HL-60 (cell line): ENCODE measurements around the gene PRRC2C.

Source experiments
- DNase-seq, 2 experiments: peaks; one replicate each; pipeline ENCODE4 v3.0.0-alpha.2; 2010 to 2020; ENCODE audit warnings: low read depth in 1 of 2, low spot score in 1 of 2
- H3K27ac ChIP-seq: fragments of 250-450 bp; sonication (Bioruptor Pico); replicated peaks from 2 replicates; pipeline ENCODE4 v1.5.1; 2020; ENCODE audit warnings: mild to moderate bottlenecking, moderate library complexity
- H3K27me3 ChIP-seq: fragments of 250-450 bp; sonication (Bioruptor Pico); 2 replicates; pipeline ENCODE4 v1.5.1; 2021; ENCODE audit warnings: mild to moderate bottlenecking, moderate library complexity; ENCODE audit not compliant: insufficient read depth, poor library complexity, severe bottlenecking
- H3K4me3 ChIP-seq: replicated peaks from 2 replicates; pipeline ENCODE4 v1.5.1; 2011; ENCODE audit warnings: mild to moderate bottlenecking, control low read depth, low read length; ENCODE audit not compliant: insufficient read depth
- GABPA ChIP-seq: IDR thresholded peaks from 2 replicates; pipeline ENCODE4 v1.6.1; 2012; ENCODE audit warnings: low read depth
- POLR2AphosphoS5 ChIP-seq: IDR thresholded peaks from 2 replicates; pipeline ENCODE4 v1.6.1; 2012; ENCODE audit warnings: low read depth
- SPI1 ChIP-seq: IDR thresholded peaks from 2 replicates; pipeline ENCODE4 v1.6.1; 2012; ENCODE audit warnings: low read depth, mild to moderate bottlenecking, borderline replicate concordance
- TF ChIP-seq, protein P1 (sequence below): IDR thresholded peaks from one replicate; pipeline ENCODE4 v1.5.1; 2011; ENCODE audit warnings: low read length, control low read depth, inconsistent platforms; ENCODE audit not compliant: insufficient read depth
- TF ChIP-seq, protein P2 (sequence below): IDR thresholded peaks from 2 replicates; pipeline ENCODE4 v1.6.1; 2012; ENCODE audit warnings: low read depth; ENCODE audit not compliant: insufficient replicate concordance

PRRC2C gene

GRCh38 chr1:171472183-171472647 lies 13.1 kb upstream of the PRRC2C start:
- Histone ChIP-seq H3K27ac (no peak overlapping the region), H3K27me3 (no peaks in the 10 kb centered on the region), H3K4me3 (no peak overlapping the region)
- TF ChIP-seq SPI1 (no peak), GABPA (no peak), POLR2AphosphoS5 (no peak)
- TF ChIP-seq, protein P1, sequence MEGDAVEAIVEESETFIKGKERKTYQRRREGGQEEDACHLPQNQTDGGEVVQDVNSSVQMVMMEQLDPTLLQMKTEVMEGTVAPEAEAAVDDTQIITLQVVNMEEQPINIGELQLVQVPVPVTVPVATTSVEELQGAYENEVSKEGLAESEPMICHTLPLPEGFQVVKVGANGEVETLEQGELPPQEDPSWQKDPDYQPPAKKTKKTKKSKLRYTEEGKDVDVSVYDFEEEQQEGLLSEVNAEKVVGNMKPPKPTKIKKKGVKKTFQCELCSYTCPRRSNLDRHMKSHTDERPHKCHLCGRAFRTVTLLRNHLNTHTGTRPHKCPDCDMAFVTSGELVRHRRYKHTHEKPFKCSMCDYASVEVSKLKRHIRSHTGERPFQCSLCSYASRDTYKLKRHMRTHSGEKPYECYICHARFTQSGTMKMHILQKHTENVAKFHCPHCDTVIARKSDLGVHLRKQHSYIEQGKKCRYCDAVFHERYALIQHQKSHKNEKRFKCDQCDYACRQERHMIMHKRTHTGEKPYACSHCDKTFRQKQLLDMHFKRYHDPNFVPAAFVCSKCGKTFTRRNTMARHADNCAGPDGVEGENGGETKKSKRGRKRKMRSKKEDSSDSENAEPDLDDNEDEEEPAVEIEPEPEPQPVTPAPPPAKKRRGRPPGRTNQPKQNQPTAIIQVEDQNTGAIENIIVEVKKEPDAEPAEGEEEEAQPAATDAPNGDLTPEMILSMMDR = no peak
- TF ChIP-seq, protein P2, sequence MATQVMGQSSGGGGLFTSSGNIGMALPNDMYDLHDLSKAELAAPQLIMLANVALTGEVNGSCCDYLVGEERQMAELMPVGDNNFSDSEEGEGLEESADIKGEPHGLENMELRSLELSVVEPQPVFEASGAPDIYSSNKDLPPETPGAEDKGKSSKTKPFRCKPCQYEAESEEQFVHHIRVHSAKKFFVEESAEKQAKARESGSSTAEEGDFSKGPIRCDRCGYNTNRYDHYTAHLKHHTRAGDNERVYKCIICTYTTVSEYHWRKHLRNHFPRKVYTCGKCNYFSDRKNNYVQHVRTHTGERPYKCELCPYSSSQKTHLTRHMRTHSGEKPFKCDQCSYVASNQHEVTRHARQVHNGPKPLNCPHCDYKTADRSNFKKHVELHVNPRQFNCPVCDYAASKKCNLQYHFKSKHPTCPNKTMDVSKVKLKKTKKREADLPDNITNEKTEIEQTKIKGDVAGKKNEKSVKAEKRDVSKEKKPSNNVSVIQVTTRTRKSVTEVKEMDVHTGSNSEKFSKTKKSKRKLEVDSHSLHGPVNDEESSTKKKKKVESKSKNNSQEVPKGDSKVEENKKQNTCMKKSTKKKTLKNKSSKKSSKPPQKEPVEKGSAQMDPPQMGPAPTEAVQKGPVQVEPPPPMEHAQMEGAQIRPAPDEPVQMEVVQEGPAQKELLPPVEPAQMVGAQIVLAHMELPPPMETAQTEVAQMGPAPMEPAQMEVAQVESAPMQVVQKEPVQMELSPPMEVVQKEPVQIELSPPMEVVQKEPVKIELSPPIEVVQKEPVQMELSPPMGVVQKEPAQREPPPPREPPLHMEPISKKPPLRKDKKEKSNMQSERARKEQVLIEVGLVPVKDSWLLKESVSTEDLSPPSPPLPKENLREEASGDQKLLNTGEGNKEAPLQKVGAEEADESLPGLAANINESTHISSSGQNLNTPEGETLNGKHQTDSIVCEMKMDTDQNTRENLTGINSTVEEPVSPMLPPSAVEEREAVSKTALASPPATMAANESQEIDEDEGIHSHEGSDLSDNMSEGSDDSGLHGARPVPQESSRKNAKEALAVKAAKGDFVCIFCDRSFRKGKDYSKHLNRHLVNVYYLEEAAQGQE = no peak
- DNase-seq = no peak

DNA sequence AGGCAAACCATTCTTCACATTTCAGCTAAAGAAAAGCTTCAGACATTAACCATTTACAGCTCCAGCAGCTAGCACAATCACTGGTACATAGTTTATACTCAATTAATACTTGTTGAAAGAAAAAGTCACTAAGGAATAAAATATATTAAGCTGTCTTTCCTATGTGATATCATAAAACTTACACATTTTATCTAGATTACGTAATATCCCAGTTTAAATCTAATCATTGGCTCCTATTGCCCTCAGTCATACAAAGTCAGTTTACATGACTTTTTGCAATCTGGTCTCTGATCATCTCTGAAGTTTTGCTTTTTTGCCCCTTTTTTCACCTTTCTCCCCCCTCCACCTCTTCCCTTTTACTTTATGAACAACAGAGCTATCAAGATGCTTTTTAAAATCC lies 8.5 kb upstream of the PRRC2C start:
- Histone ChIP-seq H3K27me3 (no peaks in the 10 kb centered on the region), H3K4me3 (no peak overlapping the region), H3K27ac (no peak overlapping the region)
- no peak for DNase-seq
- TF ChIP-seq SPI1 (no peak), GABPA (no peak), POLR2AphosphoS5 (no peak)
- TF ChIP-seq, protein P2 = no peak

GRCh38 chr1:171477804-171478203 lies 7.5 kb upstream of the PRRC2C start:
- Histone ChIP-seq H3K27ac (no peak overlapping the region), H3K4me3 (no peak overlapping the region), H3K27me3 (no peaks in the 10 kb centered on the region)
- TF ChIP-seq, protein P2 = no peak
- TF ChIP-seq GABPA = no peak
- TF ChIP-seq, protein P1 = no peak
- TF ChIP-seq SPI1 = no peak
- no peak for TF ChIP-seq POLR2AphosphoS5
- DNase-seq = no peak

GRCh38 chr1:171480035-171480434 lies 5.3 kb upstream of the PRRC2C start:
- no peak for DNase-seq
- H3K27me3 ChIP-seq = no peaks in the 10 kb centered on the region
- TF ChIP-seq, protein P1 = no peak
- TF ChIP-seq, protein P2 = no peak
- TF ChIP-seq SPI1 (no peak), GABPA (no peak), POLR2AphosphoS5 (no peak)
- no peak overlapping the region for H3K27ac ChIP-seq
- no peak overlapping the region for H3K4me3 ChIP-seq
